ENCODE measurements around the gene BRICD5. TPM values are rescaled to one million over a fixed set of nuclear protein-coding genes. Genes with fewer than 3 reads are reported as not detected.

BRICD5 gene
- total RNA-seq, 1 donor from 2014 or later, result 0.36 TPM

GRCh38 chr16:2237493-2238149 is 27.0 kb upstream of the BRICD5 start:
- ATAC-seq, result peak; percentile 7

GRCh38 chr16:2237102-2237482 is 26.4 kb upstream of the BRICD5 start:
- ATAC-seq, result peak; percentile 3

- peak; percentile 18 for ATAC-seq
Measured at GRCh38 chr16:2236337-2237101, 25.9 kb upstream of the BRICD5 start, which contains the start of gene DNASE1L2. Gene DNASE1L2, plus strand, starts transcription at chr16:2236444. Its CDS starts 373 bp downstream, at chr16:2236817.

- ATAC-seq, result no peak
Measured at GRCh38 chr16:2235695-2236336, 25.2 kb upstream of the BRICD5 start.

GRCh38 chr16:2235234-2235651 is 24.6 kb upstream of the BRICD5 start:
- no peak for ATAC-seq

GRCh38 chr16:2234813-2235170 is 24.1 kb upstream of the BRICD5 start:
- ATAC-seq, result no peak

GRCh38 chr16:2233872-2234812 is 23.5 kb upstream of the BRICD5 start:
- no peak for ATAC-seq

GRCh38 chr16:2233046-2233775 is 22.5 kb upstream of the BRICD5 start:
- ATAC-seq, result no peak

GRCh38 chr16:2232094-2232990 is 21.7 kb upstream of the BRICD5 start:
- ATAC-seq, result no peak

GRCh38 chr16:2231016-2231931 is 20.6 kb upstream of the BRICD5 start:
- ATAC-seq, result peak; percentile 48

- ATAC-seq, result peak; percentile 35
Measured at GRCh38 chr16:2230376-2230775, 19.7 kb upstream of the BRICD5 start.

GRCh38 chr16:2229632-2230250 is 19.1 kb upstream of the BRICD5 start:
- ATAC-seq, result no peak

GRCh38 chr16:2229091-2229490 is 18.4 kb upstream of the BRICD5 start:
- ATAC-seq, result no peak

GRCh38 chr16:2228161-2228824 is 17.6 kb upstream of the BRICD5 start:
- no peak for ATAC-seq

- no peak for ATAC-seq
Measured at GRCh38 chr16:2226918-2227317, 16.3 kb upstream of the BRICD5 start.

GRCh38 chr16:2226245-2226793 is 15.7 kb upstream of the BRICD5 start:
- no peak for ATAC-seq

- ATAC-seq, result peak; percentile 58
Measured at GRCh38 chr16:2223942-2224486, 13.4 kb upstream of the BRICD5 start.
